HL-60/S4 treated with retinoic acid at 250 ng/mL for 4 days and 3 days (cell line): Measurements from ENCODE around the gene ETV5.

Experiments
- in situ Hi-C: fragments of 300-500 bp; cut with MboI; formaldehyde crosslinking; loops from 2 replicates; pipeline ENCODE4 v1.7.0; 2022; ENCODE audit warnings: low sequenced_read_pairs

Gene ETV5

DNA sequence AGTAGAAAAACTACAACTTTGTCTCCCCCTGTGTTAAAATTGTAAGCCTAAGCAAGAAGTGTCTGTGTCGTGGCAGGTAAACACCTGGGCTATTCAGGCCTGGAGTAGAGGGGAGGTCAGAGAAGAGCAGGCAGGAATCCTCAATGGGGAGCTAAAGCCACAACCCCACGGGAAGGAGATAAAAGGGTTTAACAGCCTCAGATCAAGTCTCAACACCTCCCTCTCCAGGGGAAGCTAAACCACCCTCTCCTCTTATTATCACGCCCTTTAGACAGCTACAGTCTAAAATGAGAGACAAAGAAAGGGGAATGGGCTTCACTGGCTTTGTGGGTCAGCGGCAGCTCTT, 11.6 kb downstream of the ETV5 start:
- in situ Hi-C loops, result no loop called here

GRCh38 chr3:186096290-186096689, 12.6 kb downstream of the ETV5 start:
- in situ Hi-C loops, result no loop called here

DNA sequence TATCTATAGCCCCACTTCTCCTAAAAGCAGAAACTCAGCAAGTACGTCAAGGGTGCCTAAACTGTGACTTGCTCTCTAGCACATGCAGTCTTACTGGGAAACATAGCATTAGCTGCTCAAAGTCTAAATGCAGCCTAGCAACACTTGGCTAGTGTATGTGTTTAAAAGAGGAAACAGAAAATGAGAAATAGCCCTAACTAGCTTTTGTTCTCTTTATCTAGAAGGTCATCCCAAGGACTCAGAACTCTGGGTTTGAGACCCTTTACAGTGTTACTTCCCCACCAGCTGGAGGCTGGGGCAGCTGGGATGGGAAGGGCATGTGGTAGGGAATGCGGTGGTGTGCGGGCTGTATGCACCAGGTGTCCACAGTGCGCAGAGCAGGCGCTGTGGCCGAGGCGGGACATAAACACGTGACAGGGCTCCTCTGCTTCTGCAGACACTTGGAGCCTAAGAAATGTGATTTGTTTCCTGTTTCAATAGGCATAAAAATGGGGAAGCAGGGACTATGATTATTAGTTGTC, 13.3 kb downstream of the ETV5 start:
- in situ Hi-C loops, result no loop called here

GRCh38 chr3:186094696-186095425, 14.0 kb downstream of the ETV5 start:
- in situ Hi-C loops, result no loop called here

- in situ Hi-C loops, result no loop called here
Measured at GRCh38 chr3:186094271-186094670, 14.6 kb downstream of the ETV5 start.

DNA sequence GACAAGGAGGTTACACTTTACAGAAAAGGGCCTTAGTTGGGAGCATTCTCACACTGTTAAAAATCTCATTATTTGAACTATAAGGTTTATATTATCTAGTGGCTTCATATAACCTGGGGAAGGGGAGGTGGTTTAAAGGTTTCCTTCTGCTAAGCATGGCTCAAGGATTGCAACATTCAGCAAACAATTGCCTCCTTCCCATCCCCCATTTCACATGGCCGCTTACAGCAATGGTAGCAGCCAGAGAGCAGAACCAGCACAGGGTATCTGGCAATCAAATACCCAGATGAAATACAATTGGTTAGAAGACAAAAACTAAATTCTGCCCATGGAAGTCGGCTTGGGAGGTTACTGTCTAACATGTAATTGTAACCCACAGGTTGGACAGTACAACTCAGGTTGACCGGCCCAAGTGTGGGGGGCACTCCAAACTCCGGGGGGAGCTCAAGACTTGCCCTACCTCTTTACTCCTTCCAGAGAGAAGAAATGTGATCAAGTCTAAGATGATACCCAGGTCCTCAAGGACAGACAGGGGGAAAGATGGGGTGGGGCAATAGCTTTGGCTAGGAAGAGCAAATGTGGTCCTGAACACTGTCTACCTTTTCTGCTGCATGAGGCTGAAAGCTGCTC, 15.5 kb downstream of the ETV5 start:
- in situ Hi-C loops, result no loop called here

DNA sequence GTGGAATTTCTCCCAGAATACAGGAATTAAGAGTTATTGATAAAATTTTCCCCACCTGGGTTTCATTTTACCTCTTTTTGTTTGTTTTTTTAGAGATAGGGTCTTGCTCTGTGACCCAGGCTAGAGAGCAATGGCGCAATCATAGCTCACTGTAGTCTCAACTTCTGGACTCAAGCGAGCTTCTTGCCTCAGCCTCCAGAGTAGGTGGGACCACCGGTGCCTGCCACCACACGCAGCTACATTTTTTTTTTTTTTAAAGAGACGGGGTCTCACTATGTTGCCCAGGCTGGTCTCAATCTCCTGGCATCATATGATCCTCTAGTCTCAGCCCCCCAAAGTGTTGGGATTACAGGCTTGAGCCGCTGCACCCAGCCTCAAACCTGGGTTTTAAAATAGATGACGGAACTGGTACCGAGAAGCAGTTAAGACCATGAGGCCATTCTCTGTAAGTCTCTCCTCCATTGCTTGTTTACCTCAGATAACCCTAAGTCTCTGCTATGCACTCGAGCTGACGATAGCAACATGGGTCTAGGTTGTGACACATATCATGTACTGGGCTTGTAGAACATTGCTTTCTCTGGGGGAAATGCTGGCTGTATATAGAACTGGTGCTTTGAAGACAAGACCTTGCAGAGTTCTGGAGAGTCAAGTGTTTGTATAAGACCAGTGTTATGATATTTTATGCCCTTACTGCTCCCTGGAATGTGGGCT, 16.4 kb downstream of the ETV5 start:
- in situ Hi-C loops, result no loop called here

DNA sequence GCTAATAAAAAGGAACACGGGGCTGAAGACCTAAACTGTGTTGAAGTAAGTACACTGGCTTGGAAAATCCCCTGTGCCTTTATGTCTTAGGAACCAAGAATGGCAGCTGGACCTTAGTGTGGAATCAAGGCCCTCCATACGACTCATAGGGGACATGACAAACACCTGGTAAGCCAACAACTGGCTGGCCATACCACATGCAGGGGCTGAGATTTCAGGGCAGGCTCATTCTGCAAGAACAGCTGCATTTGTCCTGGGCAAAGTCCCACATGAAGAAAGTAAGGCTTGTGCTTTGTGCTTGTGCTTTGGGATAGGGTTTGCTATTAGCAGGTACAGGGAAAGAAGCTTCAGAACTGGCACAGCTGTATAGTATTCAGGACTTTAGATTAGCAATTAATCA, 18.0 kb downstream of the ETV5 start:
- in situ Hi-C loops, result no loop called here

- in situ Hi-C loops, result no loop called here
Measured at GRCh38 chr3:186088335-186088734, 20.6 kb downstream of the ETV5 start.

DNA sequence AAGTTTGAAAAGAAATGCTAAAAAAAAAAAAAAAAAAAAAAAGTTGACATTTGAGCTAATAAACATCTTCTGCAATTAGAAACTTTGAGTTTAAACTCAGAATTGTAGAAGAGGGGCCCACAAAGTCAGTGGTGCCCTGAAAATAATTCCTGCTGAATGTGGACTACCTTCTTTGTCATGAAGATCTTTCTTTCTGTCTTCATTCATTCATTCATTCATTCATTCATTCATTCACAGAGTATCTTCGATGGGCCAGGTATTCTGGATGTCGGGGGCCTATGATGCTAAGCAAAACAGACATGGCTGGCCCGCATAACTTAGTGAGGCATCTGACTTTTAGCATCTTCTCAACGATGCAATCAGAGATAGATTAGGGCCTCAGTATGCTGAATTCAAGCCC, 24.6 kb downstream of the ETV5 start:
- in situ Hi-C loops, result no loop called here

GRCh38 chr3:186083746-186084145, 25.1 kb downstream of the ETV5 start:
- in situ Hi-C loops, result no loop called here

GRCh38 chr3:186082150-186082549, 26.7 kb downstream of the ETV5 start:
- in situ Hi-C loops, result no loop called here

GRCh38 chr3:186081678-186082077, 27.2 kb downstream of the ETV5 start:
- in situ Hi-C loops, result no loop called here

- in situ Hi-C loops, result no loop called here
Measured at GRCh38 chr3:186080849-186081438, 27.9 kb downstream of the ETV5 start.

- in situ Hi-C loops, result no loop called here
Measured at GRCh38 chr3:186079925-186080324, 29.0 kb downstream of the ETV5 start.

DNA sequence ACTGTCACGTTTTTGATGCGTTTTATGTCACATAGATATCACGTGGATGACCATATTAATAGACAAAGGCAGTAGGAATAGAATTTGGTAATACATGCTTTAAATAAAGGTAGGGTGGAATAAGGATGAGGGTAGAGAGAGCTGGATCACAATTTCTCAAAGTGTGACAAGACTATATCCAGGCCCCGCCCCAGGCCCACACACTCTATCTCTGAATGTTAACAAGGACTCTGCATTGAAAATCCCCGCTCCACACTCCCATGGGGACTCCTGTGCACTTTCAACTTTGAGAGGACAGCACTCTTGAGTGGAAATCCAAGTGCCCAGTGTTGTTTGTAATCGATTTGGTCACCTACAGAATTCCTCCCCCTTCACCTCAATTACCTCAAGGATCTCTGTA, 31.4 kb downstream of the ETV5 start:
- in situ Hi-C loops, result no loop called here

- in situ Hi-C loops, result no loop called here
Measured at GRCh38 chr3:186075931-186076567, 32.8 kb downstream of the ETV5 start.

GRCh38 chr3:186075489-186075888, 33.4 kb downstream of the ETV5 start:
- in situ Hi-C loops, result no loop called here

- in situ Hi-C loops, result no loop called here
Measured at GRCh38 chr3:186073641-186074040, 35.2 kb downstream of the ETV5 start.

- in situ Hi-C loops, result no loop called here
Measured at GRCh38 chr3:186070996-186071395, 37.9 kb downstream of the ETV5 start.

DNA sequence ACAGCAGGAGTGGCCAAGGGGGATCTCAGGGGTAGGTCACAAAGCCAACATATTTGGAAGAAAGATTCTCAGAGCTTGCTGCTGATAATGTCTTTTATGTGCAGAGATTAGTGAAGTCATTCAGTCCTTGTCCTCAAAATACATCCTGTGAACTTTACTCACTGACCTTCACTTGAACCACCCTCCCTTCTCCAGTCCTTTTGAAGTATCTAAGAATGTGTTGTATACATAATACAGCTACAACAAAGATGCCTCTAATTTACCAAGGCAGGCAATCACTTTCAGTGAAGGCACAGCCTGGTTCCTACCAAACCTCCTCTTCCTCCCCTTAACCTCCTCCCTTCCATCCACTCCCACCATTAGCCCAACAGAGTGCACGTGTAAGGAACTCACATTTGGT, 38.3 kb downstream of the ETV5 start:
- in situ Hi-C loops, result no loop called here
